ENCODE results near the gene HES7.

The HES7 gene

GRCh38 chr17:8104911-8105310 lies 19.0 kb downstream of the HES7 start:
- no peak overlapping the region for H3K27ac ChIP-seq (ENCODE audit: low read depth, low read length)
- no peaks in the 10 kb centered on the region for H3K36me3 ChIP-seq (ENCODE audit: control insufficient read depth, insufficient read depth, low read length)
- no peaks in the 10 kb centered on the region for H3K9me3 ChIP-seq (ENCODE audit: control insufficient read depth, insufficient read depth, low read depth, low read length)
- H3K27me3 ChIP-seq (ENCODE audit: control insufficient read depth, insufficient read depth, low read length) = peaks cover 46% of the 10 kb centered on the region
- no peak overlapping the region for H3K9ac ChIP-seq (ENCODE audit: low read length)
- H3K4me1 ChIP-seq (ENCODE audit: control insufficient read depth, insufficient read depth, low read length) = peaks cover 6% of the 10 kb centered on the region; the same call in 1 of the 2 replicates
- no peak overlapping the region for H3K4me3 ChIP-seq (ENCODE audit: low read depth, low read length)

- H3K9ac ChIP-seq (ENCODE audit: low read length) = no peak overlapping the region
- no peak overlapping the region for H3K4me3 ChIP-seq (ENCODE audit: low read depth, low read length)
- peaks cover 6% of the 10 kb centered on the region; the same call in 1 of the 2 replicates for H3K4me1 ChIP-seq (ENCODE audit: control insufficient read depth, insufficient read depth, low read length)
- no peaks in the 10 kb centered on the region for H3K9me3 ChIP-seq (ENCODE audit: control insufficient read depth, insufficient read depth, low read depth, low read length)
- no peaks in the 10 kb centered on the region for H3K36me3 ChIP-seq (ENCODE audit: control insufficient read depth, insufficient read depth, low read length)
- peaks cover 33% of the 10 kb centered on the region for H3K27me3 ChIP-seq (ENCODE audit: control insufficient read depth, insufficient read depth, low read length)
- H3K27ac ChIP-seq (ENCODE audit: low read depth, low read length) = no peak overlapping the region
Observed at GRCh38 chr17:8103549-8103948, 20.4 kb downstream of the HES7 start.

- no peak overlapping the region for H3K27ac ChIP-seq (ENCODE audit: low read depth, low read length)
- H3K36me3 ChIP-seq (ENCODE audit: control insufficient read depth, insufficient read depth, low read length) = no peaks in the 10 kb centered on the region
- H3K4me3 ChIP-seq (ENCODE audit: low read depth, low read length) = no peak overlapping the region
- H3K9ac ChIP-seq (ENCODE audit: low read length) = no peak overlapping the region
- peaks cover 32% of the 10 kb centered on the region; the same call in 1 of the 2 replicates for H3K27me3 ChIP-seq (ENCODE audit: control insufficient read depth, insufficient read depth, low read length)
- H3K9me3 ChIP-seq (ENCODE audit: control insufficient read depth, insufficient read depth, low read depth, low read length) = no peaks in the 10 kb centered on the region
- peaks cover 6% of the 10 kb centered on the region; the same call in 1 of the 2 replicates for H3K4me1 ChIP-seq (ENCODE audit: control insufficient read depth, insufficient read depth, low read length)
Observed at GRCh38 chr17:8101721-8102120, 22.2 kb downstream of the HES7 start.

- H3K4me3 ChIP-seq (ENCODE audit: low read depth, low read length) = no peak overlapping the region
- H3K27me3 ChIP-seq (ENCODE audit: control insufficient read depth, insufficient read depth, low read length) = peaks cover 36% of the 10 kb centered on the region
- no peaks in the 10 kb centered on the region for H3K4me1 ChIP-seq (ENCODE audit: control insufficient read depth, insufficient read depth, low read length)
- no peaks in the 10 kb centered on the region for H3K9me3 ChIP-seq (ENCODE audit: control insufficient read depth, insufficient read depth, low read depth, low read length)
- H3K27ac ChIP-seq (ENCODE audit: low read depth, low read length) = no peak overlapping the region
- no peak overlapping the region for H3K9ac ChIP-seq (ENCODE audit: low read length)
- H3K36me3 ChIP-seq (ENCODE audit: control insufficient read depth, insufficient read depth, low read length) = no peaks in the 10 kb centered on the region
Observed at GRCh38 chr17:8100763-8101162, 23.1 kb downstream of the HES7 start.

- Histone ChIP-seq H3K9me3 (ENCODE audit: control insufficient read depth, insufficient read depth, low read depth, low read length) (no peaks in the 10 kb centered on the region), H3K36me3 (ENCODE audit: control insufficient read depth, insufficient read depth, low read length) (no peaks in the 10 kb centered on the region), H3K4me1 (ENCODE audit: control insufficient read depth, insufficient read depth, low read length) (no peaks in the 10 kb centered on the region), H3K27me3 (ENCODE audit: control insufficient read depth, insufficient read depth, low read length) (peaks cover 41% of the 10 kb centered on the region), H3K9ac (ENCODE audit: low read length) (no peak overlapping the region), H3K4me3 (ENCODE audit: low read depth, low read length) (no peak overlapping the region), H3K27ac (ENCODE audit: low read depth, low read length) (no peak overlapping the region)
Observed at GRCh38 chr17:8100111-8100510, 23.8 kb downstream of the HES7 start.

GRCh38 chr17:8096541-8096940 lies 27.4 kb downstream of the HES7 start:
- Histone ChIP-seq H3K27ac (ENCODE audit: low read depth, low read length) (no peak overlapping the region), H3K36me3 (ENCODE audit: control insufficient read depth, insufficient read depth, low read length) (no peaks in the 10 kb centered on the region), H3K9ac (ENCODE audit: low read length) (no peak overlapping the region), H3K9me3 (ENCODE audit: control insufficient read depth, insufficient read depth, low read depth, low read length) (no peaks in the 10 kb centered on the region), H3K27me3 (ENCODE audit: control insufficient read depth, insufficient read depth, low read length) (peaks cover 31% of the 10 kb centered on the region), H3K4me1 (ENCODE audit: control insufficient read depth, insufficient read depth, low read length) (no peaks in the 10 kb centered on the region), H3K4me3 (ENCODE audit: low read depth, low read length) (no peak overlapping the region)

GRCh38 chr17:8095361-8095760 lies 28.5 kb downstream of the HES7 start:
- Histone ChIP-seq H3K36me3 (ENCODE audit: control insufficient read depth, insufficient read depth, low read length) (no peaks in the 10 kb centered on the region), H3K4me1 (ENCODE audit: control insufficient read depth, insufficient read depth, low read length) (no peaks in the 10 kb centered on the region), H3K4me3 (ENCODE audit: low read depth, low read length) (no peak overlapping the region), H3K9ac (ENCODE audit: low read length) (no peak overlapping the region), H3K9me3 (ENCODE audit: control insufficient read depth, insufficient read depth, low read depth, low read length) (no peaks in the 10 kb centered on the region), H3K27me3 (ENCODE audit: control insufficient read depth, insufficient read depth, low read length) (peaks cover 31% of the 10 kb centered on the region), H3K27ac (ENCODE audit: low read depth, low read length) (no peak overlapping the region)

- Histone ChIP-seq H3K4me1 (ENCODE audit: control insufficient read depth, insufficient read depth, low read length) (no peaks in the 10 kb centered on the region), H3K36me3 (ENCODE audit: control insufficient read depth, insufficient read depth, low read length) (no peaks in the 10 kb centered on the region), H3K27me3 (ENCODE audit: control insufficient read depth, insufficient read depth, low read length) (peaks cover 46% of the 10 kb centered on the region), H3K27ac (ENCODE audit: low read depth, low read length) (no peak overlapping the region), H3K4me3 (ENCODE audit: low read depth, low read length) (no peak overlapping the region), H3K9ac (ENCODE audit: low read length) (no peak overlapping the region), H3K9me3 (ENCODE audit: control insufficient read depth, insufficient read depth, low read depth, low read length) (no peaks in the 10 kb centered on the region)
Observed at GRCh38 chr17:8091033-8091687, 32.7 kb downstream of the HES7 start.

- no peak overlapping the region for H3K4me3 ChIP-seq (ENCODE audit: low read depth, low read length)
- H3K9me3 ChIP-seq (ENCODE audit: control insufficient read depth, insufficient read depth, low read depth, low read length) = no peaks in the 10 kb centered on the region
- no peak overlapping the region for H3K9ac ChIP-seq (ENCODE audit: low read length)
- H3K4me1 ChIP-seq (ENCODE audit: control insufficient read depth, insufficient read depth, low read length) = no peaks in the 10 kb centered on the region
- H3K27ac ChIP-seq (ENCODE audit: low read depth, low read length) = no peak overlapping the region
- peaks cover 41% of the 10 kb centered on the region; the same call in 1 of the 2 replicates for H3K27me3 ChIP-seq (ENCODE audit: control insufficient read depth, insufficient read depth, low read length)
- H3K36me3 ChIP-seq (ENCODE audit: control insufficient read depth, insufficient read depth, low read length) = no peaks in the 10 kb centered on the region
Observed at GRCh38 chr17:8089728-8090127, 34.2 kb downstream of the HES7 start.

- Histone ChIP-seq H3K27ac (ENCODE audit: low read depth, low read length) (no peak overlapping the region), H3K27me3 (ENCODE audit: control insufficient read depth, insufficient read depth, low read length) (peaks cover 50% of the 10 kb centered on the region; the same call in 1 of the 2 replicates), H3K9me3 (ENCODE audit: control insufficient read depth, insufficient read depth, low read depth, low read length) (no peaks in the 10 kb centered on the region), H3K4me1 (ENCODE audit: control insufficient read depth, insufficient read depth, low read length) (no peaks in the 10 kb centered on the region), H3K36me3 (ENCODE audit: control insufficient read depth, insufficient read depth, low read length) (no peaks in the 10 kb centered on the region), H3K4me3 (ENCODE audit: low read depth, low read length) (no peak overlapping the region), H3K9ac (ENCODE audit: low read length) (no peak overlapping the region)
Observed at GRCh38 chr17:8087952-8088230, 36.0 kb downstream of the HES7 start.

GRCh38 chr17:8087075-8087951 lies 36.6 kb downstream of the HES7 start, which contains the start of gene ALOX12B:
Gene ALOX12B (minus strand): TSS chr17:8087716. CDS start chr17:8087442, 274 bp downstream.
- H3K4me3 ChIP-seq (ENCODE audit: low read depth, low read length) = no peak within 1 kb of the TSS
- H3K9ac ChIP-seq (ENCODE audit: low read length) = no peak within 1 kb of the TSS
- H3K4me1 ChIP-seq (ENCODE audit: control insufficient read depth, insufficient read depth, low read length) = no peaks in the 10 kb centered on the region
- H3K27me3 ChIP-seq (ENCODE audit: control insufficient read depth, insufficient read depth, low read length) = peaks cover 54% of the 10 kb centered on the region; the same call in 1 of the 2 replicates
- no peak within 1 kb of the TSS for H3K27ac ChIP-seq (ENCODE audit: low read depth, low read length)
- no peaks in the 10 kb centered on the region for H3K36me3 ChIP-seq (ENCODE audit: control insufficient read depth, insufficient read depth, low read length)
- no peaks in the 10 kb centered on the region for H3K9me3 ChIP-seq (ENCODE audit: control insufficient read depth, insufficient read depth, low read depth, low read length)

Data from HUES6 (cell line).